ENCODE measurements around the gene TENM3. TPM values are rescaled to one million over a fixed set of nuclear protein-coding genes. Genes with fewer than 3 reads are reported as not detected.

The TENM3 gene
- total RNA-seq, 4 donors from 2014 or later: 3.4 to 9.8 (median 6.9) TPM

- Histone ChIP-seq H3K9me3 (no peaks in the 10 kb centered on the region), H3K27ac (no peak overlapping the region), H3K4me3 (no peak overlapping the region), H3K4me1 (no peaks in the 10 kb centered on the region), H3K36me3 (no peaks in the 10 kb centered on the region), H3K27me3 (no peaks in the 10 kb centered on the region)
- TF ChIP-seq CTCF (IDR thresholded peaks at IDR 0.05): no peak
- TF ChIP-seq POLR2A (IDR thresholded peaks at IDR 0.05): no peak
- no peak for TF ChIP-seq EP300 (IDR thresholded peaks at IDR 0.05; ENCODE audit: low read depth)
- no peak for TF ChIP-seq POLR2AphosphoS5 (IDR thresholded peaks at IDR 0.05)
- no peak for DNase-seq
- 88 to 100% methylated on average over 2 to 13 of the region's 13 CpGs for WGBS, 2 donors (ENCODE audit: low coverage in 1 of 2)
- intact Hi-C loops (cut with DNase I; ENCODE audit: low total_unique reads): no loop called here
- in situ Hi-C loops (cut with MboI; ENCODE audit: low pct_ligation_motif_present in 1 of 4, low pct_unique_long_range_greater_than_20kb in 1 of 4, low sequenced_read_pairs in 3 of 4): no loop called here
These were observed 46.6 kb downstream of the TENM3 start for GRCh38 chr4:182289809-182290208.

DNA sequence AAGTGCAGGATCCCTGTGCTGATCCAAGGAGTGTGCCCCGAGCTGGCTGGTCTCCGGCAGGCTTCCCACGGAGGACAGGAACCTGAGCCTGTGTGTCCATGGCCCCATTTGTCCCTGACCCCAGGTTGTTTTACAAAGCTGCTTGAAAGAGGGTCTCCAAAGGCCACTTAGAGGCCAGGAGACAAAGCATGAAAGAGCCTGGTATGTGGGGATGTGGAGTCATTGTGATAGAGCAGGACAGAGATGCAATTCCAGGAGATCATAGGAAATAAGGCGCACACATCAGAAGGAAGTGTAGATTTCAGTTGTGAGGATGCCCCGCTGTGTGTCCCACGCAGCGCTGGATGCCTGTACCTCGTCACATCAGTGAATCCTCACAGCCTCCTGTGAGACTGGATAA, 48.0 kb downstream of the TENM3 start:
- WGBS, 2 donors (ENCODE audit: low coverage in 1 of 2): 84 to 92% methylated on average over 5 to 8 of the region's 8 CpGs
- TF ChIP-seq CTCF (IDR thresholded peaks at IDR 0.05) (no peak), EP300 (IDR thresholded peaks at IDR 0.05; ENCODE audit: low read depth) (no peak), POLR2AphosphoS5 (IDR thresholded peaks at IDR 0.05) (no peak), POLR2A (IDR thresholded peaks at IDR 0.05) (no peak)
- in situ Hi-C loops (cut with MboI; ENCODE audit: low pct_ligation_motif_present in 1 of 4, low pct_unique_long_range_greater_than_20kb in 1 of 4, low sequenced_read_pairs in 3 of 4): no loop called here
- H3K9me3 ChIP-seq: no peaks in the 10 kb centered on the region
- H3K4me1 ChIP-seq: no peaks in the 10 kb centered on the region
- H3K36me3 ChIP-seq: no peaks in the 10 kb centered on the region
- H3K4me3 ChIP-seq: no peak overlapping the region
- H3K27me3 ChIP-seq: no peaks in the 10 kb centered on the region
- H3K27ac ChIP-seq: no peak overlapping the region
- intact Hi-C loops (cut with DNase I; ENCODE audit: low total_unique reads): no loop called here
- no peak for DNase-seq

DNA sequence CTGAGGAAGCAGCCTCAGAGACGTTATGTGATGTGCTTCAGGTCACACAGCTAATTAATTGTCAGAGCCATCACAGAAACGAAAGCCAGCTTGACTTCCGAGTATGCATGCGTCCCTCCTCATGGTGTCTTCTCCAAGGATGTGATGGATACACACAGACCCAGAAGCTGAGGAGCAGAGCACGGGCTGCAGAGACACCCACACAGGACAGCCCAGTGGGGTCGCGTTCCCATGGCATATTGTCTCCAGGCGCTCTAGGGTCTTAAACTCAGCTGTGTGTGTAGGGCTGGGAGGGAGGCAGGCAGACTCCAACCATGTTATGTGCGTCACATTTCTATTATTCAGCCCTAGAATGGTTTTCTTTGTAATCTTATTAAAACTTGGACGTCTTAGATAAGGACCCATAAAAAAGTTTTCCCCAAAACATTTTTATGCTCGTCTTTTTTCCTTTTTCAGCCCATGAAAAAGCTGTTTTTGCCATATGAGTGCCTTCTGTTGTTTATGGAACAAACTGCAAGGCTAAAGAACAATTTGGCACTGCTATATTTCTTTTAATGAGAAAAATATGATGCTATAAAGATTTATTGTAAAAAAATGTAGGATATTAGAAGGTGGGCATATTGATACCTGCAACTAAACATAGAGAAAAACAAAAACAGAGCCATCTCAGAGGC, 48.5 kb downstream of the TENM3 start:
- Histone ChIP-seq H3K27ac (no peak overlapping the region), H3K4me3 (no peak overlapping the region), H3K4me1 (no peaks in the 10 kb centered on the region), H3K9me3 (no peaks in the 10 kb centered on the region), H3K36me3 (no peaks in the 10 kb centered on the region), H3K27me3 (no peaks in the 10 kb centered on the region)
- intact Hi-C loops (cut with DNase I; ENCODE audit: low total_unique reads): no loop called here
- no peak for DNase-seq
- in situ Hi-C loops (cut with MboI; ENCODE audit: low pct_ligation_motif_present in 1 of 4, low pct_unique_long_range_greater_than_20kb in 1 of 4, low sequenced_read_pairs in 3 of 4): no loop called here
- TF ChIP-seq CTCF (IDR thresholded peaks at IDR 0.05) (no peak), POLR2A (IDR thresholded peaks at IDR 0.05) (no peak), POLR2AphosphoS5 (IDR thresholded peaks at IDR 0.05) (no peak), EP300 (IDR thresholded peaks at IDR 0.05; ENCODE audit: low read depth) (no peak)
- 65 to 66% methylated on average over 5 to 11 of the region's 11 CpGs for WGBS, 2 donors (ENCODE audit: low coverage in 1 of 2)

- no peaks in the 10 kb centered on the region for H3K9me3 ChIP-seq
- intact Hi-C loops (cut with DNase I; ENCODE audit: low total_unique reads) (no loop called here), in situ Hi-C loops (cut with MboI; ENCODE audit: low pct_ligation_motif_present in 1 of 4, low pct_unique_long_range_greater_than_20kb in 1 of 4, low sequenced_read_pairs in 3 of 4) (no loop called here)
- no peaks in the 10 kb centered on the region for H3K36me3 ChIP-seq
- no peak for DNase-seq
- no peak overlapping the region for H3K4me3 ChIP-seq
- H3K4me1 ChIP-seq: no peaks in the 10 kb centered on the region
- no peak overlapping the region for H3K27ac ChIP-seq
- WGBS, 2 donors (ENCODE audit: low coverage in 1 of 2): 79% methylated on average over 4 of the region's 4 CpGs; no CpG with 5 or more reads in 1 of the 2 donors
- no peaks in the 10 kb centered on the region for H3K27me3 ChIP-seq
- TF ChIP-seq CTCF (IDR thresholded peaks at IDR 0.05): no peak
- TF ChIP-seq POLR2A (IDR thresholded peaks at IDR 0.05): no peak
These were observed 49.4 kb downstream of the TENM3 start for GRCh38 chr4:182292612-182293011.
